DMS153 treated with DMSO at 0.1 percent for 48 hours (cell line): ENCODE data around the gene NEK11.

Experiments
- DNase-seq: peaks from one replicate; lab custom pipeline; 2025; ENCODE audit not compliant: unreplicated experiment; lab: John Stamatoyannopoulos, UW

Gene NEK11

DNA sequence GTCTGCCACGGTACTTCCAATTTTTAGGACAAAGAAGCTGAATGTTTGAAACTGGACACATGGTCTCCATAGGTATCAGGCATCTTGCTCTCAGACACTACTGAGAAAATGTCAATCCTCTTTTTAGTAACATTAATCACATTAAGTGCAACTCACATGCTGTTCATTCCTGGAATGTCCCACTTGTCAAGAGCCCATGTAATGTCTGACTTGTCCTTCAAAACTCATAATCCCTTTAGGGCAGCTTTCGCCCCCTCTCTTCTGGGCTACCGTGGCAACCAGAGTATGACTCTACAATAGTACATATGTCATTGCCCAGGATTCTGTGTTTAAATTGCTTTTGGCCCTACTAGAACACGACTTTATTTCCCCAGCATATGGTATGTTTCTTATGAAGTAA, 367.2 kb downstream of the NEK11 start:
- DNase-seq, result no peak

DNA sequence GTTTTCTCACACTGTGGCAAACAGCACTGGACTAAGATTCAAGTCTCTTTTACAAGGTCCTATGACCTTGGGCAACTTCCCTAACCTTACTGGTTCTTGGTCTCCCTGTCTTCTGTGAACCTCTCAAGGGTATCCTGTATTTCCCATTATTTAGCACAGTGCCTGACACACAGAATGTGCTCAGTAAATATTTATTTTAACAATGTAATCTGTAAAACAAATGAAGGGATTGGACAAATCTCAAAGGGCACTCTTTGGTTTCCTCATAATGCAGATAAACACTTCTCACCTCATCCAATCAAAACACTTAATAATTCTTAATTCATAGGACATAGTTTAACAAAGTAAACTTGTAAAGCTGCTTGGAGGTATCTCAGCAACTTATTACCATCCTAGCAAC, 367.7 kb downstream of the NEK11 start:
- DNase-seq, result no peak

DNA sequence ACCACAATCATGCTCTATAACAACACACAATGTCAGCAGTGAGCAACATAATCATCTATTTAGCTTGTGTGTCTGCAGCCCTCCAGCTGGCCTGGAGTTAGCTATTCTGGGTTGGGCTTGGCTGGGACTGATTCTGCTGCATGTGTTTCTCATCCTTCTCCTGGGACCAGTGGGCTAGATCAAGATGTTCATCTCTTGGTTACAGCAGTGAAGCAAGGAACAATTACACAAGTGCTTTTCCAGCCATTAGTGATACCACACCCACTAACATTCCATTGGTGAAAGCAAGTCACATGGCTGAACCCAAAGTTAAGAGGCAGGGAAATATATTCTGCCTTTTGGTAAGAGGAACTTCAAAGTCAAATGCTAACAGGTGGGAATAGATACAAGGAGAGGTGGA, 369.5 kb downstream of the NEK11 start:
- DNase-seq, result no peak

DNA sequence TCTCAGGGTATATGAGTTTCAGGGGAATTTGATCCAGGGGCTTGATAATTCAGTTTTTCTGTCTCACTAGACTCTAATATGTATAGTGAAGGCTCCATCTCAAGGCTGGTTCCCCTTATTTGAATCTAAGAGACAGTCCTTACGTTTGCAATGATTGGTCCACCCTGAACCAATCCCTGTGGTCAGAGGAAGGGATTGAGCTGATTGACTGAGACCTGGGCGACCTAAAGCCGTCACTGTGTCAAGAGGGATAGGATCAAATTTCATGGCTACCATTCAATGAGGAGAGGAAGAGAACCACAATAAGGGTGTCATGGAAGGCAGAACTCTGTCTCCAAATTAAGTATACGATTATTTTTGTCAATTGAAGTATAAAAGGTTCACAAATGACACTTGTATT, 371.2 kb downstream of the NEK11 start:
- no peak for DNase-seq
